ENCODE data around the gene PTPRR.

GRCh38 chr12:70784042-70784668 lies 136.4 kb downstream of the PTPRR start:
- TF ChIP-seq YY1 (IDR thresholded peaks at IDR 0.05; ENCODE audit: insufficient read depth, insufficient read length) (no peak), ZNF274 (IDR thresholded peaks at IDR 0.05; ENCODE audit: low read depth, low read length) (no peak), SUZ12 (IDR thresholded peaks at IDR 0.05; ENCODE audit: extremely low read depth, insufficient read depth, insufficient read length) (no peak)

Measured in NT2/D1 (cell line).